ENCODE data around the gene LRRC75B.
"Not testable (repeated sequence)": the region's sequence is repeated elsewhere in the genome, so short reads cannot be mapped to it uniquely, and the experiment has no call there.

The LRRC75B gene

GRCh38 chr22:24555165-24556039 is 37.5 kb downstream of the LRRC75B start, which contains the start of gene SNRPD3:
Gene SNRPD3 (plus strand): TSS chr22:24555999. CDS start chr22:24557675, 1,676 bp downstream.
- DNase-seq (ENCODE audit: low read depth in 2 of 3, low spot score in 2 of 3), result peak; percentile 99 to 100 (median 99)

- peak; percentile 2 to 10 (median 6) for DNase-seq (ENCODE audit: low read depth in 2 of 3, low spot score in 2 of 3)
These were observed 38.3 kb downstream of the LRRC75B start, which contains the start of gene GUCD1 for GRCh38 chr22:24554313-24555164. Gene GUCD1 (minus strand): TSS chr22:24555138. CDS start chr22:24554991, 147 bp downstream.

GRCh38 chr22:24553597-24554312 is 39.1 kb downstream of the LRRC75B start:
- DNase-seq (ENCODE audit: low read depth in 2 of 3, low spot score in 2 of 3), result no peak

GRCh38 chr22:24552503-24553286 is 40.2 kb downstream of the LRRC75B start:
- not testable (repeated sequence) for DNase-seq (ENCODE audit: low read depth in 2 of 3, low spot score in 2 of 3)

GRCh38 chr22:24550902-24551435 is 41.9 kb downstream of the LRRC75B start:
- no peak for DNase-seq (ENCODE audit: low read depth in 2 of 3, low spot score in 2 of 3)

- no peak for DNase-seq (ENCODE audit: low read depth in 2 of 3, low spot score in 2 of 3)
These were observed 42.6 kb downstream of the LRRC75B start for GRCh38 chr22:24550028-24550901.

GRCh38 chr22:24548812-24549211 is 44.1 kb downstream of the LRRC75B start:
- no peak for DNase-seq (ENCODE audit: low read depth in 2 of 3, low spot score in 2 of 3)

- no peak for DNase-seq (ENCODE audit: low read depth in 2 of 3, low spot score in 2 of 3)
These were observed 49.1 kb downstream of the LRRC75B start for GRCh38 chr22:24543679-24544243.

- no peak for DNase-seq (ENCODE audit: low read depth in 2 of 3, low spot score in 2 of 3)
These were observed 49.7 kb downstream of the LRRC75B start for GRCh38 chr22:24543185-24543601.

- no peak for DNase-seq (ENCODE audit: low read depth in 2 of 3, low spot score in 2 of 3)
These were observed 50.2 kb downstream of the LRRC75B start for GRCh38 chr22:24542641-24543040.

GRCh38 chr22:24541681-24542515 is 51.0 kb downstream of the LRRC75B start:
- no peak for DNase-seq (ENCODE audit: low read depth in 2 of 3, low spot score in 2 of 3)

GRCh38 chr22:24540470-24540869 is 52.4 kb downstream of the LRRC75B start:
- DNase-seq (ENCODE audit: low read depth in 2 of 3, low spot score in 2 of 3), result no peak

GRCh38 chr22:24536089-24536488 is 56.8 kb downstream of the LRRC75B start:
- DNase-seq (ENCODE audit: low read depth in 2 of 3, low spot score in 2 of 3), result no peak
